Testis (tissue), 3 donors: ENCODE data around the gene CFAP97. TPM values are rescaled to one million over a fixed set of nuclear protein-coding genes. Genes with fewer than 3 reads are reported as not detected.
A peak's percentile ranks its signal among the peaks of the same experiment; 100 is the strongest.
"Not testable (repeated sequence)": the region's sequence is repeated elsewhere in the genome, so short reads cannot be mapped to it uniquely, and the experiment has no call there.

Experiments used
- DNase-seq: peaks from one replicate; pipeline ENCODE4 v3.0.0-alpha.2; 2019
- H3K27ac ChIP-seq, 2 donors: fragments of 200-600 bp; sonication (generic); one replicate each; pipeline ENCODE4 v1.5.1; 2019
- H3K27me3 ChIP-seq: fragments of 200-600 bp; sonication (generic); one replicate; pipeline ENCODE4 v1.5.1; 2019
- H3K36me3 ChIP-seq: fragments of 200-600 bp; sonication (generic); one replicate; pipeline ENCODE4 v1.5.1; 2017; ENCODE audit warnings: low read depth; ENCODE audit errors: missing control alignments
- H3K4me1 ChIP-seq: fragments of 200-600 bp; sonication (generic); one replicate; pipeline ENCODE4 v1.5.1; 2019
- H3K4me3 ChIP-seq, 2 donors: fragments of 200-600 bp; sonication (generic); one replicate each; pipeline ENCODE4 v1.5.1; 2017 to 2019
- H3K9me3 ChIP-seq: fragments of 200-600 bp; sonication (generic); one replicate; pipeline ENCODE4 v1.5.1; 2017
- POLR2A ChIP-seq: fragments of 450-650 bp; IDR thresholded peaks from one replicate; pipeline ENCODE4 v1.6.1; 2017; ENCODE audit warnings: antibody characterized with exemption, mild to moderate bottlenecking, moderate library complexity
- WGBS, 2 donors: methylation state at CpG; one replicate each; pipeline ENCODE4 v1.1.5; 2018; 5-methylcytosine and 5-hydroxymethylcytosine counted together
- intact Hi-C: fragments of 100-400 bp; cut with DNase I; formaldehyde crosslinking; loops from one replicate; pipeline ENCODE4 v1.15.1; 2023; ENCODE audit warnings: low total_unique reads
- polyA plus RNA-seq: library from polyadenylated mRNA; stranded (reverse); fragments of 350-450 nt; fragmentation: Illumina TruSeq; extraction: RNeasy Lipid Tissue Mini Kit (QIAGEN cat#74804); gene quantifications from one replicate; pipeline ENCODE4 v1.2.3, GENCODE V29; 2014; ENCODE audit warnings: low read depth, low replicate concordance; ENCODE audit not compliant: insufficient read depth
- total RNA-seq, 2 donors: library from RNA; depleted of rRNA; stranded (reverse); fragments of >200 nt; gene quantifications; one replicate each; pipeline ENCODE4 v1.2.3, GENCODE V29; 2016
- TF ChIP-seq, protein P1 (sequence below), 3 experiments: fragments of 450-650 bp in 2 of 3; fragments of 200-600 bp in 1 of 3; sonication (generic) in 1 of 3; IDR thresholded peaks; one replicate each; pipeline ENCODE4 v1.5.1; 2016 to 2019; ENCODE audit warnings: antibody characterized with exemption in 3 of 3, mild to moderate bottlenecking in 2 of 3, moderate library complexity in 1 of 3

The CFAP97 gene
- total and polyA plus RNA-seq, 3 donors from 2014 or later = 49.4 to 59.7 (median 54.5) TPM

GRCh38 chr4:185210102-185210981 lies 6.5 kb upstream of the CFAP97 start:
- intact Hi-C loops = no loop called here
- DNase-seq = peak; percentile 70

GRCh38 chr4:185209852-185210101 lies 6.0 kb upstream of the CFAP97 start:
- DNase-seq, H3K36me3 ChIP-seq: not testable (repeated sequence)
- 2% methylated on average over 28 of the region's 39 CpGs; no CpG with 5 or more reads in 1 of the 2 donors for WGBS, 2 donors

More at GRCh38 chr4:185210102-185210981, 6.5 kb upstream of the CFAP97 start:
- 1% methylated on average over 19 to 84 of the region's 84 CpGs for WGBS, 2 donors
- Histone ChIP-seq H3K4me1 (peaks cover 25% of the 10 kb centered on the region), H3K4me3 (peak overlapping the region; percentile 82 to 84), H3K9me3 (no peaks in the 10 kb centered on the region), H3K36me3 (no peaks in the 10 kb centered on the region), H3K27me3 (no peaks in the 10 kb centered on the region), H3K27ac (peak overlapping the region; percentile 87 to 95)
- TF ChIP-seq, protein P1, sequence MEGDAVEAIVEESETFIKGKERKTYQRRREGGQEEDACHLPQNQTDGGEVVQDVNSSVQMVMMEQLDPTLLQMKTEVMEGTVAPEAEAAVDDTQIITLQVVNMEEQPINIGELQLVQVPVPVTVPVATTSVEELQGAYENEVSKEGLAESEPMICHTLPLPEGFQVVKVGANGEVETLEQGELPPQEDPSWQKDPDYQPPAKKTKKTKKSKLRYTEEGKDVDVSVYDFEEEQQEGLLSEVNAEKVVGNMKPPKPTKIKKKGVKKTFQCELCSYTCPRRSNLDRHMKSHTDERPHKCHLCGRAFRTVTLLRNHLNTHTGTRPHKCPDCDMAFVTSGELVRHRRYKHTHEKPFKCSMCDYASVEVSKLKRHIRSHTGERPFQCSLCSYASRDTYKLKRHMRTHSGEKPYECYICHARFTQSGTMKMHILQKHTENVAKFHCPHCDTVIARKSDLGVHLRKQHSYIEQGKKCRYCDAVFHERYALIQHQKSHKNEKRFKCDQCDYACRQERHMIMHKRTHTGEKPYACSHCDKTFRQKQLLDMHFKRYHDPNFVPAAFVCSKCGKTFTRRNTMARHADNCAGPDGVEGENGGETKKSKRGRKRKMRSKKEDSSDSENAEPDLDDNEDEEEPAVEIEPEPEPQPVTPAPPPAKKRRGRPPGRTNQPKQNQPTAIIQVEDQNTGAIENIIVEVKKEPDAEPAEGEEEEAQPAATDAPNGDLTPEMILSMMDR (IDR thresholded peaks at IDR 0.05) = no peak
- TF ChIP-seq POLR2A = no peak

GRCh38 chr4:185209031-185209851 lies 5.4 kb upstream of the CFAP97 start, which contains the start of gene SNX25:
SNX25 (plus strand) TSS chr4:185209598; CDS start chr4:185209827, 229 bp downstream.
- peak; percentile 94 for DNase-seq
- H3K9me3 ChIP-seq = no peaks in the 10 kb centered on the region
- peak; percentile 81 for TF ChIP-seq POLR2A
- TF ChIP-seq, protein P1 (IDR thresholded peaks at IDR 0.05) = peak in 2 of 3 experiments; percentile 36 to 37
- H3K4me3 ChIP-seq = peak within 1 kb of the TSS; percentile 82 to 84
- peaks cover 25% of the 10 kb centered on the region for H3K4me1 ChIP-seq
- WGBS, 2 donors = 1% methylated on average over 17 to 19 of the region's 72 CpGs
- no peaks in the 10 kb centered on the region for H3K27me3 ChIP-seq
- intact Hi-C loops = loop anchor here (5.0 kb wide), 1 partner anchor 188 kb away; the partner anchor contains the start of genes ANKRD37 and LRP2BP
- H3K36me3 ChIP-seq = no peaks in the 10 kb centered on the region
- peak within 1 kb of the TSS; percentile 87 to 95 for H3K27ac ChIP-seq

More at GRCh38 chr4:185209852-185210101, 6.0 kb upstream of the CFAP97 start:
- not testable (repeated sequence) for H3K9me3 ChIP-seq, H3K27me3 ChIP-seq
- H3K27ac ChIP-seq = peak overlapping the region; percentile 87 to 95
- intact Hi-C loops = loop anchor here (5.0 kb wide), 1 partner anchor 188 kb away; the partner anchor contains the start of genes ANKRD37 and LRP2BP
- peaks cover 24% of the 10 kb centered on the region for H3K4me1 ChIP-seq
- peak overlapping the region; percentile 82 to 84 for H3K4me3 ChIP-seq

DNA sequence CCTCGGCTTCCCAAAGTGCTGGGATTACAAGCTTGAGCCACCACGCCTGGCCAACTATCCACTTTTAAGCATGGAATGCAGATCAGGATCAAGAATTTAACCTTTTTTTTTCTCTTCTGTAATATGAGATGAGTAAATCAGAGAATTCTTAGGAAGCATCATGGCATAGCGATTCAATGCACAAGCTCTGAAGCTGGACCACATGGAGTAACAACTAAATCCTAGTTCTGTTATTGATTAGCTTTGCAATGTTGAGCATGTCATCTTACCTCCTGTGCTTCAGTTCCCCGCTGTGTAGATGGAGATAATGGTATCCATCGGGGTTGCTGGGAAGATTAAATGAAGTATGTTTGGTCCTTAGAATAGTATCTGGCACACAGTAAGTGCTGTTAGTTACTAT lies 3.7 kb upstream of the CFAP97 start:
- WGBS, 2 donors = 93 to 95% methylated on average over 5 of the region's 5 CpGs
- intact Hi-C loops = loop anchor here (5.0 kb wide), 1 partner anchor 190 kb away; the partner anchor contains the start of genes ANKRD37 and LRP2BP
- Histone ChIP-seq H3K27me3 (no peaks in the 10 kb centered on the region), H3K4me3 (no peak overlapping the region), H3K9me3 (no peaks in the 10 kb centered on the region), H3K4me1 (peaks cover 19% of the 10 kb centered on the region), H3K27ac (no peak overlapping the region), H3K36me3 (no peaks in the 10 kb centered on the region)
- no peak for TF ChIP-seq POLR2A
- TF ChIP-seq, protein P1 (IDR thresholded peaks at IDR 0.05) = no peak
- no peak for DNase-seq
